NCI-H345 treated with DMSO at 0.1 percent for 48 hours (cell line): ENCODE measurements around the gene HDGF.

Source experiments
- DNase-seq: peaks from one replicate; lab custom pipeline; 2025; ENCODE audit not compliant: unreplicated experiment; lab: John Stamatoyannopoulos, UW

The HDGF gene

GRCh38 chr1:156746728-156747631, 4.5 kb downstream of the HDGF start:
- DNase-seq = peak; percentile 34

- DNase-seq = no peak
Observed at GRCh38 chr1:156746406-156746727, 5.1 kb downstream of the HDGF start.

- no peak for DNase-seq
Observed at GRCh38 chr1:156745881-156746280, 5.6 kb downstream of the HDGF start.

- no peak for DNase-seq
Observed at GRCh38 chr1:156744786-156745419, 6.6 kb downstream of the HDGF start.

GRCh38 chr1:156744344-156744743, 7.1 kb downstream of the HDGF start:
- no peak for DNase-seq

- DNase-seq = no peak
Observed at GRCh38 chr1:156743367-156744302, 7.8 kb downstream of the HDGF start.

GRCh38 chr1:156742801-156743200, 8.7 kb downstream of the HDGF start:
- no peak for DNase-seq

- no peak for DNase-seq
Observed at GRCh38 chr1:156742017-156742416, 9.5 kb downstream of the HDGF start.

- no peak for DNase-seq
Observed at GRCh38 chr1:156741481-156741983, 9.9 kb downstream of the HDGF start.

- DNase-seq = peak; percentile 99
Observed at GRCh38 chr1:156740741-156741480, 10.6 kb downstream of the HDGF start, which contains the start of gene MRPL24. TSS of gene MRPL24 (minus strand) at chr1:156741088. CDS start at chr1:156738704, 2,384 bp downstream.

- DNase-seq = no peak
Observed at GRCh38 chr1:156740237-156740740, 11.2 kb downstream of the HDGF start.

- DNase-seq = no peak
Observed at GRCh38 chr1:156738916-156739315, 12.6 kb downstream of the HDGF start.

GRCh38 chr1:156738407-156738806, 13.1 kb downstream of the HDGF start:
- DNase-seq = no peak

- no peak for DNase-seq
Observed at GRCh38 chr1:156733989-156734584, 17.4 kb downstream of the HDGF start.

- peak; percentile 80 for DNase-seq
Observed at GRCh38 chr1:156728599-156729462, 22.6 kb downstream of the HDGF start, which contains the start of gene ISG20L2. TSS of gene ISG20L2 (minus strand) at chr1:156728766. CDS start at chr1:156727652, 1,114 bp downstream.

GRCh38 chr1:156727926-156728598, 23.4 kb downstream of the HDGF start, which contains the start of gene METTL25B:
TSS of gene METTL25B (plus strand) at chr1:156728469. CDS start at chr1:156729105, 636 bp downstream.
- no peak for DNase-seq

GRCh38 chr1:156727492-156727891, 24.0 kb downstream of the HDGF start:
- DNase-seq = no peak
